B cell (primary cell): ENCODE measurements around the gene NPEPPS. TPM values are rescaled to one million over a fixed set of nuclear protein-coding genes. Genes with fewer than 3 reads are reported as not detected.

ENCODE experiments used
- ATAC-seq: fragments of 200-7000 bp; cut with Tn5 transposase; one replicate; pipeline ENCODE4 v1.10.0; 2021; ENCODE audit warnings: low read depth, mild to moderate bottlenecking, moderate number of reproducible peaks, moderate library complexity
- CTCF ChIA-PET: fragments of 350-600 bp; sonication (Branson Sonifier 250); formaldehyde crosslinking; loops from one replicate; lab custom pipeline; 2021; ENCODE audit warnings: antibody characterized with exemption, inconsistent platforms; lab: Charles Lee
- POLR2A ChIA-PET: fragments of 350-600 bp; sonication (Branson Sonifier 250); formaldehyde crosslinking; loops from one replicate; lab custom pipeline; 2021; ENCODE audit warnings: antibody characterized with exemption; lab: Charles Lee
- DNase-seq: peaks from one replicate; pipeline ENCODE4 v3.0.0; 2013
- H2AFZ ChIP-seq: 2 replicates; pipeline ENCODE4 v1.6.1; 2012; ENCODE audit warnings: mild to moderate bottlenecking, low read depth, low read length; ENCODE audit not compliant: insufficient read depth, poor library complexity, severe bottlenecking
- H3K27ac ChIP-seq, 2 donors: 1 replicate in 1 of 2; 2 replicates in 1 of 2; pipeline ENCODE4 v1.5.1; 2012 to 2013; ENCODE audit warnings: low read length in 2 of 2, mild to moderate bottlenecking in 2 of 2, moderate library complexity in 1 of 2
- H3K27me3 ChIP-seq, 4 experiments: fragments of 200-600 bp in 1 of 4; sonication (generic) in 1 of 4; replicated peaks in 1 of 4; 1 replicate in 2 of 4; 2 replicates in 2 of 4; pipeline versions ENCODE4 v1.6.1 to v1.7.0; 2013 to 2016; ENCODE audit warnings: low read length in 3 of 4, mild to moderate bottlenecking in 2 of 4, mixed read lengths in 1 of 4, moderate library complexity in 1 of 4; ENCODE audit not compliant: insufficient read depth in 4 of 4, control insufficient read depth in 3 of 4; ENCODE audit errors: control extremely low read depth in 1 of 4
- H3K36me3 ChIP-seq, 2 experiments: replicated peaks in 1 of 2; 1 replicate in 1 of 2; 2 replicates in 1 of 2; pipeline versions ENCODE4 v1.6.1 to v1.7.1; 2013; ENCODE audit warnings: low read length in 1 of 2; ENCODE audit not compliant: insufficient read depth in 2 of 2, control insufficient read depth in 1 of 2; ENCODE audit errors: control extremely low read depth in 1 of 2, extremely low read depth in 1 of 2
- H3K4me1 ChIP-seq, 2 donors: fragments of 200-600 bp in 1 of 2; sonication (generic) in 1 of 2; 1 replicate in 1 of 2; 2 replicates in 1 of 2; pipeline versions ENCODE4 v1.5.1 to v1.6.1; 2013 to 2017; ENCODE audit warnings: low read length in 2 of 2; ENCODE audit not compliant: control insufficient read depth in 2 of 2, insufficient read depth in 2 of 2
- H3K4me2 ChIP-seq: replicated peaks from 2 replicates; pipeline ENCODE3; 2012; ENCODE audit warnings: mild to moderate bottlenecking, low read depth, low read length; ENCODE audit not compliant: poor library complexity, severe bottlenecking
- H3K4me3 ChIP-seq, 5 experiments: fragments of 200-600 bp in 1 of 5; sonication (generic) in 1 of 5; 1 replicate in 3 of 5; 2 replicates in 2 of 5; pipeline versions ENCODE4 v1.5.1 to v1.7.0; 2011 to 2016; ENCODE audit warnings: low read length in 4 of 5, mild to moderate bottlenecking in 4 of 5, low read depth in 2 of 5, control low read depth in 1 of 5, moderate library complexity in 1 of 5; ENCODE audit not compliant: insufficient read depth in 1 of 5; ENCODE audit errors: control extremely low read depth in 1 of 5, extremely low read depth in 1 of 5
- H3K79me2 ChIP-seq: fragments of 200-600 bp; sonication (generic); one replicate; pipeline ENCODE4 v1.6.0; 2016; ENCODE audit warnings: low read length; ENCODE audit not compliant: control insufficient read depth, insufficient read depth
- H3K9ac ChIP-seq: fragments of 200-600 bp; sonication (generic); 2 replicates; pipeline ENCODE4 v1.6.1; 2017; ENCODE audit warnings: mild to moderate bottlenecking, low read length, moderate library complexity
- H3K9me3 ChIP-seq, 3 donors: one replicate each; pipeline versions ENCODE4 v1.6.1 to v1.7.1; 2013; ENCODE audit warnings: low read length in 2 of 3; ENCODE audit not compliant: control insufficient read depth in 2 of 3, insufficient read depth in 1 of 3; ENCODE audit errors: control extremely low read depth in 1 of 3
- H4K20me1 ChIP-seq: 2 replicates; pipeline ENCODE4 v1.6.0; 2012; ENCODE audit warnings: mild to moderate bottlenecking, low read length; ENCODE audit not compliant: insufficient read depth, control insufficient read depth, poor library complexity, severe bottlenecking
- H3K27ac Mint-ChIP-seq: one replicate; pipeline ENCODE4 v1.8.0; 2021; ENCODE audit warnings: mixed read lengths
- H3K27me3 Mint-ChIP-seq: one replicate; pipeline ENCODE4 v1.8.0; 2021; ENCODE audit warnings: mixed read lengths
- H3K4me1 Mint-ChIP-seq: one replicate; pipeline ENCODE4 v1.8.0; 2021; ENCODE audit warnings: mixed read lengths
- H3K4me3 Mint-ChIP-seq: one replicate; pipeline ENCODE4 v1.8.0; 2021; ENCODE audit warnings: mixed read lengths
- H3K9me3 Mint-ChIP-seq: one replicate; pipeline ENCODE4 v1.8.0; 2022; ENCODE audit warnings: mixed read lengths; ENCODE audit not compliant: insufficient read depth
- EZH2 ChIP-seq: IDR thresholded peaks from 2 replicates; pipeline ENCODE4 v1.6.1; 2012; ENCODE audit warnings: borderline replicate concordance, low read depth, mild to moderate bottlenecking, moderate library complexity, low read length; ENCODE audit not compliant: insufficient read depth, poor library complexity, severe bottlenecking
- WGBS: methylation state at CpG from one replicate; pipeline ENCODE4 v1.1.5; 2013; ENCODE audit warnings: missing lambda C conversion rate; ENCODE audit not compliant: insufficient coverage; 5-methylcytosine and 5-hydroxymethylcytosine counted together
- intact Hi-C: fragments of 100-400 bp; cut with micrococcal nuclease; formaldehyde crosslinking; loops from one replicate; pipeline ENCODE4 v1.10.0; 2022
- polyA plus RNA-seq: library from polyadenylated mRNA; depleted of rRNA; stranded (reverse); fragments of >200 nt; gene quantifications from 2 replicates; pipeline ENCODE4 v1.2.3, GENCODE V29; 2012
- total RNA-seq, 2 donors: library from RNA; stranded (reverse); fragments of 120-200 nt in 1 of 2; gene quantifications; 1 replicate in 1 of 2; 2 replicates in 1 of 2; pipeline versions ENCODE4 v1.2.3 to v1.2.4, GENCODE V29; 2013 to 2022
- TF ChIP-seq, protein P1 (sequence below): fragments of 200-600 bp; IDR thresholded peaks from one replicate; pipeline ENCODE4 v1.8.0; 2022; ENCODE audit warnings: antibody characterized with exemption, mild to moderate bottlenecking

The NPEPPS gene
- total and polyA plus RNA-seq, 2 donors (not counting 1 experiment from before 2014, with no cell fraction given): 47.8 to 160 TPM

DNA sequence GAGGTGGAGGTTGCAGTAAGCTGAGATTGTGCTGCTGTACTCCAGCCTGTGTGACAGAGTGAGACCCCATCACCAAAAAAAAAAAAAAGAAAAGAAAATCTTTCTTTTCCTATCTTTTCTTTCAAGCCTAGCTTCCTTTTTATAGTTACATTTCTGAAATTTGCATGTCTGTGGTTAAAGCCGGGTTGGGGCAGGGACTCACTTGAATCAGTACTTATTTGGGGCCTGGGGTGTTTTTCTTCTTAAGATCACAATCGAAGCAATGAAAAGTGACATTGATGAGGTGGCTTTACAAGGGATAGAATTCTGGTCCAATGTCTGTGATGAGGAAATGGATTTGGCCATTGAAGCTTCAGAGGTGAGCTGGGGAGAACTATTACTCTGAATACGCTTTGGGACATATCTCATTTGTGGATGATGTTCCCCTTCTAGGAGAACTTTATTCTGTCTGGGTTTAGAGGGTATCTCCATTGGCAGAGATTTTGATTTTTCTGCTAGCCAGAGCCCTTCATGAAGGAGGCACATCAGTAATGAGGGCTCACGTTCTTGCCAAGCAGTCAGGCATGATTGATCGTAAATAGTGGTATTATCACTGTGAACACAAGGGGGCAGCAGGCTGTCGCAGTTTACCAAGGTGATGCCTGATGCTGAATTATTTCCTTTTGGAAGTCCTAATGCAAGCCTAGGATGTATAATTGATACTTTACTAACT, 133.2 kb downstream of the NPEPPS start:
- Mint-ChIP-seq H3K4me1 (peaks cover 30% of the 10 kb centered on the region), H3K27ac (peak overlapping the region; percentile 87), H3K4me3 (peak overlapping the region; percentile 82), H3K9me3 (no peaks in the 10 kb centered on the region), H3K27me3 (no peaks in the 10 kb centered on the region)
- TF ChIP-seq EZH2: no peak
- TF ChIP-seq, protein P1, sequence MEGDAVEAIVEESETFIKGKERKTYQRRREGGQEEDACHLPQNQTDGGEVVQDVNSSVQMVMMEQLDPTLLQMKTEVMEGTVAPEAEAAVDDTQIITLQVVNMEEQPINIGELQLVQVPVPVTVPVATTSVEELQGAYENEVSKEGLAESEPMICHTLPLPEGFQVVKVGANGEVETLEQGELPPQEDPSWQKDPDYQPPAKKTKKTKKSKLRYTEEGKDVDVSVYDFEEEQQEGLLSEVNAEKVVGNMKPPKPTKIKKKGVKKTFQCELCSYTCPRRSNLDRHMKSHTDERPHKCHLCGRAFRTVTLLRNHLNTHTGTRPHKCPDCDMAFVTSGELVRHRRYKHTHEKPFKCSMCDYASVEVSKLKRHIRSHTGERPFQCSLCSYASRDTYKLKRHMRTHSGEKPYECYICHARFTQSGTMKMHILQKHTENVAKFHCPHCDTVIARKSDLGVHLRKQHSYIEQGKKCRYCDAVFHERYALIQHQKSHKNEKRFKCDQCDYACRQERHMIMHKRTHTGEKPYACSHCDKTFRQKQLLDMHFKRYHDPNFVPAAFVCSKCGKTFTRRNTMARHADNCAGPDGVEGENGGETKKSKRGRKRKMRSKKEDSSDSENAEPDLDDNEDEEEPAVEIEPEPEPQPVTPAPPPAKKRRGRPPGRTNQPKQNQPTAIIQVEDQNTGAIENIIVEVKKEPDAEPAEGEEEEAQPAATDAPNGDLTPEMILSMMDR: peak; percentile 92
- peaks cover 63% of the 10 kb centered on the region for H3K79me2 ChIP-seq
- no peak overlapping the region for H2AFZ ChIP-seq
- intact Hi-C loops: loop anchor here (1.0 to 2.0 kb wide), 5 partner anchors 15 to 138 kb away; partner anchors contain the start of gene KPNB1
- H3K4me2 ChIP-seq: peak overlapping the region; percentile 69
- H3K4me1 ChIP-seq: peaks cover 28 to 39% of the 10 kb centered on the region in 2 donors
- no peaks in the 10 kb centered on the region for H3K9me3 ChIP-seq
- peak overlapping the region; percentile 25 to 53 (median 40) for H3K4me3 ChIP-seq
- H4K20me1 ChIP-seq: peaks cover 3% of the 10 kb centered on the region
- ChIA-PET CTCF (interaction anchor here (0.7 to 6.3 kb wide), 28 partner anchors 9 to 177 kb away, joined by 3 to 108 read pairs (median 5); partner anchors contain the start of genes KPNB1, SCRN2 and TBX21), POLR2A (interaction anchor here (0.8 to 3.4 kb wide), 7 partner anchors 12 to 138 kb away, joined by 3 to 39 read pairs (median 4); partner anchors contain the start of genes KPNB1, TBKBP1 and TBX21)
- no peaks in the 10 kb centered on the region for H3K27me3 ChIP-seq
- DNase-seq (peak; percentile 82), ATAC-seq (peak; percentile 70)
- WGBS: 15% methylated on average over 5 of the region's 6 CpGs
- peak overlapping the region; percentile 46 for H3K9ac ChIP-seq
- H3K36me3 ChIP-seq: peaks cover 19 to 68% of the 10 kb centered on the region in 2 experiments
- peak overlapping the region; percentile 62 to 72 for H3K27ac ChIP-seq

DNA sequence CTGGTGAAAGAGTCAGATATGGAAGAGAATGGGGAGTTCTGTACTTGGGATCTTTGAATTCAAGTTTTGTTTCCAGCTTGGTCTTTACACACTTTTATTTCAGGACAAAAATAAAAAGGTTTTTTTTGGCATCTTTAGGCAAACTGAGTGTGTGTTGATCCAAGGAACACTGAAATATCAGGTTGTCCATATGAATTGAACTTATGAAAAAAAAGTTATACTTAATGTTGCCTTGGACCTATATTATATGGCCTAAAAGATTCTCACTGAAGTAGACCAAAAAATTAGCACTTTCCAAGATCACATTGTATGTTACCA, 133.7 kb downstream of the NPEPPS start:
- H3K36me3 ChIP-seq: peaks cover 22 to 73% of the 10 kb centered on the region in 2 experiments
- CTCF ChIA-PET: interaction anchor here (0.6 to 6.3 kb wide), 24 partner anchors 8 to 735 kb away, joined by 3 to 108 read pairs (median 6); partner anchors contain the start of genes KPNB1, SCRN2 and TBX21
- H3K27ac ChIP-seq: no peak overlapping the region
- intact Hi-C loops: loop anchor here (1.0 to 2.0 kb wide), 5 partner anchors 15 to 138 kb away; partner anchors contain the start of gene KPNB1
- H3K4me1 Mint-ChIP-seq: peaks cover 31% of the 10 kb centered on the region
- no peak overlapping the region for H2AFZ ChIP-seq
- no peaks in the 10 kb centered on the region for H3K27me3 Mint-ChIP-seq
- H3K4me3 ChIP-seq: no peak overlapping the region
- no peaks in the 10 kb centered on the region for H3K9me3 Mint-ChIP-seq
- H3K9me3 ChIP-seq: no peaks in the 10 kb centered on the region
- H3K27me3 ChIP-seq: no peaks in the 10 kb centered on the region
- ATAC-seq: no peak
- no peak for TF ChIP-seq EZH2
- TF ChIP-seq, protein P1: peak; percentile 62
- no peak overlapping the region for H3K9ac ChIP-seq
- DNase-seq: no peak
- H3K79me2 ChIP-seq: peaks cover 66% of the 10 kb centered on the region
- peaks cover 8% of the 10 kb centered on the region for H4K20me1 ChIP-seq
- peak overlapping the region; percentile 82 for H3K4me3 Mint-ChIP-seq
- H3K4me2 ChIP-seq: peak overlapping the region; percentile 69
- POLR2A ChIA-PET: interaction anchor here (1.1 to 3.4 kb wide), 2 partner anchors 15 to 36 kb away, joined by 3 to 39 read pairs; partner anchors contain the start of gene KPNB1
- H3K4me1 ChIP-seq: peaks cover 26 to 36% of the 10 kb centered on the region in 2 donors
- H3K27ac Mint-ChIP-seq: peak overlapping the region; percentile 87
